Measurements from ENCODE around the gene DNAH6. TPM values are rescaled to one million over a fixed set of nuclear protein-coding genes. Genes with fewer than 3 reads are reported as not detected.
"Not testable (repeated sequence)": the region's sequence is repeated elsewhere in the genome, so short reads cannot be mapped to it uniquely, and the experiment has no call there.

The DNAH6 gene
- total RNA-seq, 2 donors from 2014 or later, result 0.52 to 1.0 TPM

- H3K27me3 Mint-ChIP-seq, result no peaks in the 10 kb centered on the region
- H3K36me3 Mint-ChIP-seq (ENCODE audit: low read depth), result no peaks in the 10 kb centered on the region
- no peak for DNase-seq
- H3K27ac Mint-ChIP-seq, result peak overlapping the region; percentile 88
- ATAC-seq, result no peak
- no peaks in the 10 kb centered on the region for H3K9me3 ChIP-seq (ENCODE audit: control insufficient read depth, low read length, poor library complexity, severe bottlenecking)
- H3K4me1 Mint-ChIP-seq, result peaks cover 67% of the 10 kb centered on the region
- peak overlapping the region; percentile 60 for H3K4me3 Mint-ChIP-seq
These were observed 342.6 kb downstream of the DNAH6 start for GRCh38 chr2:84858937-84859336.

DNA sequence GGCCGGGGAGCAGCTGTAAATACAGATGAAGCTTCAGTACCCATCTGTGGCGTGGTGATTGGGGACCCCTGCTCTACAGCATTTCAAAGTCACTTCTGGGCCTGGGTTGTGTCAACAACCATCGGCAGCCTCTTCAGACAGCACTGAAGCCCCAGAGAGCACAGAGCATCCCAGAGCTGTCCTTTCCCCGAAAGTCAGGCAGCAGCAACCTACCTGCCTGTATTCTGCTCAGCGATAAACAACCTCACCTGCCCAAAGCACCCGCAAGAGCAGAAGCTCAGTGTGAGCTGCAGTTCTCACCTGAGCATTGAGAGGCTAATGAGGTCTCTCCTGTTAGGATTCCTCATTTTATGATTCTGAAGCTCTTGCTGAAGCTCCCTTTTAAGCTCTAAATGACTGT lies 345.2 kb downstream of the DNAH6 start:
- no peaks in the 10 kb centered on the region for H3K9me3 ChIP-seq (ENCODE audit: control insufficient read depth, low read length, poor library complexity, severe bottlenecking)
- Mint-ChIP-seq H3K27ac (peak overlapping the region; percentile 87), H3K4me1 (peaks cover 60% of the 10 kb centered on the region), H3K27me3 (no peaks in the 10 kb centered on the region), H3K36me3 (ENCODE audit: low read depth) (peaks cover 2% of the 10 kb centered on the region), H3K4me3 (peak overlapping the region; percentile 45)
- ATAC-seq, result no peak
- no peak for DNase-seq

DNA sequence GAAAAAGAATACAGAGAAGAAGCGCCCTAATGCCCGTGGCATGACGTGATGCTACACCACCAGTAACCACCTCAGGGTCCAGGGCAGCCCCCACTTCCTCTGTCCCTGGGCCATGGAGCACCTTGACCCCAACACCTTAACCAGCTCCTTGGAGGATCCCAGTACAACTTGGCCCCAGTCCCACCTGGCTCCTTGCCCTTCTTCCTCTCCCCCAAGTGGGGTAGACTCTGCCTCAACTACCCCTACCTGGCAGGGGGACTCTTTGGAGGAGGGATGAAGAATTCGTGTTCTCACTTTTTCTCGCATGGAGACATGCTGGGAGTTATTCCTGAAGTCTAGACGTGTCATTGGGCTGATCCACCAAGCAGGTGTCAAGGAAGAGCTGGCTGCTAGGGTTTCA lies 345.7 kb downstream of the DNAH6 start:
- H3K27ac Mint-ChIP-seq, result peak overlapping the region; percentile 87
- peaks cover 2% of the 10 kb centered on the region for H3K36me3 Mint-ChIP-seq (ENCODE audit: low read depth)
- no peak overlapping the region for H3K4me3 Mint-ChIP-seq
- no peaks in the 10 kb centered on the region for H3K27me3 Mint-ChIP-seq
- H3K4me1 Mint-ChIP-seq, result peaks cover 61% of the 10 kb centered on the region
- ATAC-seq (no peak), DNase-seq (no peak)
- no peaks in the 10 kb centered on the region for H3K9me3 ChIP-seq (ENCODE audit: control insufficient read depth, low read length, poor library complexity, severe bottlenecking)

- H3K4me3 Mint-ChIP-seq, result peak overlapping the region; percentile 69
- peak overlapping the region; percentile 91 for H3K27ac Mint-ChIP-seq
- peaks cover 39% of the 10 kb centered on the region for H3K4me1 Mint-ChIP-seq
- ATAC-seq (peak; percentile 81), DNase-seq (no peak)
- no peaks in the 10 kb centered on the region for H3K27me3 Mint-ChIP-seq
- H3K36me3 Mint-ChIP-seq (ENCODE audit: low read depth), result peaks cover 9% of the 10 kb centered on the region
- no peaks in the 10 kb centered on the region for H3K9me3 ChIP-seq (ENCODE audit: control insufficient read depth, low read length, poor library complexity, severe bottlenecking)
These were observed 349.0 kb downstream of the DNAH6 start for GRCh38 chr2:84865181-84865783.

DNA sequence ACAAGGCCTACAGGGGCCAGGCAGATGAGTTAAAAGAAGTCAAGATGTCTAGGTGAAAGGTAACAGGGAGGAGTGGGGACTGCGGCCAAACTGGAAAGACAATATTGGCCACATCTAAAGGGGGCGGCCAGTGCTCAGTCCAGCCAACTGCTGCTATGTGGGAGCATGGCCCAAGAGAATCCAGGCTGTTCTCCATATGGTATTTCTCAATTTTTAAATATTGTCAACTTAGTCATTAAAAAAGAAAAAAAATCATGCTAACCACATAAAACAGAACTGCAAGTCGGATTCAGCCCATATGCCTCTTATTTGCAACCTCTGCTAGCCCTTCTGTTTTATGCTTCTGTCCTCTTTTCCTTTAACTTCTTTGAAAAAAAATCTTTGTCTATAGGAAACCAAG lies 349.8 kb downstream of the DNAH6 start:
- H3K4me1 Mint-ChIP-seq, result peaks cover 39% of the 10 kb centered on the region
- H3K36me3 Mint-ChIP-seq (ENCODE audit: low read depth), result peaks cover 13% of the 10 kb centered on the region
- ATAC-seq, result no peak
- H3K9me3 ChIP-seq (ENCODE audit: control insufficient read depth, low read length, poor library complexity, severe bottlenecking), result no peaks in the 10 kb centered on the region
- no peaks in the 10 kb centered on the region for H3K27me3 Mint-ChIP-seq
- no peak overlapping the region for H3K4me3 Mint-ChIP-seq
- no peak for DNase-seq
- peak overlapping the region; percentile 91 for H3K27ac Mint-ChIP-seq

GRCh38 chr2:84868327-84868726 lies 352.0 kb downstream of the DNAH6 start:
- H3K4me1 Mint-ChIP-seq, result peaks cover 34% of the 10 kb centered on the region
- DNase-seq, result not testable (repeated sequence)

More at GRCh38 chr2:84868327-84868726, 352.0 kb downstream of the DNAH6 start:
- H3K27me3 Mint-ChIP-seq; H3K4me3 Mint-ChIP-seq; ATAC-seq; H3K9me3 ChIP-seq (ENCODE audit: control insufficient read depth, low read length, poor library complexity, severe bottlenecking): not testable (repeated sequence)
- Mint-ChIP-seq H3K27ac (peak overlapping the region; percentile 81), H3K36me3 (ENCODE audit: low read depth) (peaks cover 13% of the 10 kb centered on the region)

Other genes starting within 250 kb of the DNAH6 start
- gene SUCLG1, start 57.2 kb upstream of the DNAH6 start, total RNA-seq, result 10 to 100 TPM; 45.8 to 51.1 TPM